HepG2 (cell line): ENCODE measurements around the gene EGFR. TPM values are rescaled to one million over a fixed set of nuclear protein-coding genes. Genes with fewer than 3 reads are reported as not detected.

ENCODE experiments used
- BATF2 ChIP-seq: sonication (generic); formaldehyde crosslinking; IDR thresholded peaks from 2 replicates; pipeline ENCODE4 v1.8.0; 2022; ENCODE audit warnings: mild to moderate bottlenecking, missing genetic modification reagents, moderate library complexity
- CSRNP1 ChIP-seq: sonication (generic); formaldehyde crosslinking; IDR thresholded peaks from 2 replicates; pipeline ENCODE4 v1.8.1; 2023; ENCODE audit warnings: mild to moderate bottlenecking, missing genetic modification reagents
- E2F5 ChIP-seq: sonication (generic); formaldehyde crosslinking; conservative IDR thresholded peaks from 2 replicates; pipeline ENCODE4 v1.4.0; 2020; ENCODE audit warnings: missing genetic modification reagents
- GMEB1 ChIP-seq: sonication (generic); formaldehyde crosslinking; IDR thresholded peaks from 2 replicates; pipeline ENCODE4 v1.5.1; 2020; ENCODE audit warnings: missing genetic modification reagents, mild to moderate bottlenecking, borderline replicate concordance
- HMGXB3 ChIP-seq: sonication (generic); formaldehyde crosslinking; IDR thresholded peaks from 2 replicates; pipeline ENCODE4 v1.4.0; 2020; ENCODE audit warnings: missing genetic modification reagents, borderline replicate concordance
- JUNB ChIP-seq: sonication (generic); formaldehyde crosslinking; IDR thresholded peaks from 2 replicates; pipeline ENCODE4 v1.8.0; 2022; ENCODE audit warnings: missing genetic modification reagents, mild to moderate bottlenecking, borderline replicate concordance
- KDM1A ChIP-seq: IDR thresholded peaks from 2 replicates; pipeline ENCODE4 v1.6.1; 2016; ENCODE audit warnings: missing compliant biosample characterization
- NR2F2 ChIP-seq: IDR thresholded peaks from 2 replicates; pipeline ENCODE4 v1.6.1; 2012; ENCODE audit warnings: low read depth, inconsistent platforms, borderline replicate concordance
- POGK ChIP-seq: sonication (generic); formaldehyde crosslinking; conservative IDR thresholded peaks from 2 replicates; pipeline ENCODE4 v1.8.0; 2022; ENCODE audit warnings: mild to moderate bottlenecking, moderate library complexity, missing genetic modification reagents
- RERE ChIP-seq: IDR thresholded peaks from 2 replicates; pipeline ENCODE4 v1.6.1; 2016; ENCODE audit warnings: low read depth, missing genetic modification reagents, missing compliant biosample characterization
- polyA plus RNA-seq, 8 experiments: library from polyadenylated mRNA; depleted of rRNA in 3 of 8; stranded (reverse) in 7 of 8; unstranded in 1 of 8; fragments of >200 nt; fragmentation: Illumina TruSeq in 4 of 8; extraction: Trizol in 4 of 8; gene quantifications; 2 replicates each; pipeline versions ENCODE4 v1.2.1 to v1.2.3, GENCODE V29; 2011 to 2016; ENCODE audit warnings: low read depth in 4 of 8, missing spikeins in 1 of 8, mixed read lengths in 1 of 8; ENCODE audit not compliant: insufficient read depth in 1 of 8
- total RNA-seq, 5 experiments: library from RNA; depleted of rRNA; stranded (reverse); fragments of >200 nt; fragmentation: Illumina TruSeq; extraction: Trizol; gene quantifications; 2 replicates each; pipeline ENCODE4 v1.2.3, GENCODE V29; 2016; ENCODE audit warnings: low read depth in 1 of 5

The EGFR gene
- total and polyA plus RNA-seq, 2 of the 13 experiments (the other 11 are each of a cell fraction or from before 2014, with no cell fraction given) = 7.0 to 10.0 TPM

- peak; percentile 51; the same call in 1 of the 2 replicates for TF ChIP-seq NR2F2
- no peak; the same call in 1 of the 2 replicates for TF ChIP-seq POGK (CRISPR knock-in tag)
- TF ChIP-seq RERE (CRISPR knock-in tag) = peak; percentile 32; the same call in 1 of the 2 replicates
- peak; percentile 55; the same call in 1 of the 2 replicates for TF ChIP-seq HMGXB3 (CRISPR knock-in tag)
- no peak for TF ChIP-seq GMEB1 (CRISPR knock-in tag)
- TF ChIP-seq KDM1A = no peak
- no peak for TF ChIP-seq JUNB (CRISPR knock-in tag)
- TF ChIP-seq BATF2 (CRISPR knock-in tag) = 0 out of 2 replicates have a peak, but pooled peaks have one; percentile 69
- no peak for TF ChIP-seq E2F5 (CRISPR knock-in tag)
- no peak for TF ChIP-seq CSRNP1 (CRISPR knock-in tag)
Measured at GRCh38 chr7:55177589-55178261, 158.9 kb downstream of the EGFR start (continued).
